ENCODE measurements around the gene NFAT5.
"Not testable (repeated sequence)": the region's sequence is repeated elsewhere in the genome, so short reads cannot be mapped to it uniquely, and the experiment has no call there.

NFAT5 gene

DNA sequence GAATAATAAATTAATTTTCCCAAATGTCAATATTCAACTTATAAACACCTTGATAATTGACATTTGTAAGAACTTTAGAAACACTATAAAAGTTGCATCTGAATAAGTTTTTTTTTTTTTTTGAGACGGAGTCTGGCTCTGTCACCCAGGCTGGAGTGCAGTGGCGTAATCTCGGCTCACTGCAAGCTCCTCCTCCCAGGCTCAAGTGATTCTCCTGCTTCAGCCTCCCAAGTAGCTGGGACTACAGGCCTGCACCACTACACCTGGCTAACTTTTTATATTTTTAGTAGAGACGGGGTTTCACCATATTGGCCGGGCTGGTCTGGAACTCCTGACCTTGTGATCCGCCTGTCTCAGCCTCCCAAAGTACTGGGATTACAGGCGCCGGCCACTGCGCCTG is 13.0 kb downstream of the NFAT5 start:
- H3K4me1 ChIP-seq (ENCODE audit: control insufficient read depth, insufficient read depth, low read length); H3K9me3 ChIP-seq (ENCODE audit: control insufficient read depth, insufficient read depth, low read length); H3K27me3 ChIP-seq (ENCODE audit: control insufficient read depth, insufficient read depth, low read length); H3K9ac ChIP-seq (ENCODE audit: low read depth, low read length); H3K27ac ChIP-seq (ENCODE audit: low read depth, low read length); H3K4me3 ChIP-seq (ENCODE audit: low read depth, low read length); H3K36me3 ChIP-seq (ENCODE audit: control insufficient read depth, insufficient read depth, low read length): not testable (repeated sequence)

DNA sequence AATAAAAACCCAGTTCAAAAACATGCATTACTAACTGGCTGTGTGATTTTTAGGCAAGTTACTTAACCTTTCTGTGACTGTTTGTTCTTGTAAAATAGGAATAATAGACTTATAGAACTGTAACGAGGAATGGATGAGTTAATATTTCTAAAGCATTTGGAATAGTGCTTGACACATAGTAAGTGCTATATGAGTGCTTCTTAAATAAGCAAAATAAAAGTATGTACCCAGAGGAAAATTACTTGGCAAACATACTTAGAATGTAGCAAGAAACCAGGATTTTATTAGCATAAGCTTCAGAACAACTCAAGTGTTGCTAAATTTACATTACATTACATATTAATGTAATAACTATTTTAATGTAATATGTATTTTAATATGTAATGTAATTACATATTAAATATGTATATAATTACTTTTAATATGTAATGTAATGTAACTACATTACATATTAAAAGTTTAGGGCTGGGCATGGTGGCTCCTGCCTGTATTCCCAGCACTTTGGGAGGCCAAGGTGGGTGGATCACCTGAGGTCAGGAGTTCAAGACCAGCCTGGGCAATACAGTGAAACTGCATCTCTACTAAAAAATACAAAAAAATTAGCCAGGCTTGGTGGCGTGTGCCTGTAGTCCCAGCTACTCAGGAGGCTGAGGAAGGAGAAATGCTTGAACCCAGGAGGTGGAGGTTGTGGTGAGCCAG is 14.2 kb downstream of the NFAT5 start:
- H3K9me3 ChIP-seq (ENCODE audit: control insufficient read depth, insufficient read depth, low read length): no peaks in the 10 kb centered on the region

GRCh38 chr16:69581297-69581696 is 15.5 kb downstream of the NFAT5 start:
- H3K27me3 ChIP-seq (ENCODE audit: control insufficient read depth, insufficient read depth, low read length): no peaks in the 10 kb centered on the region
- H3K4me1 ChIP-seq (ENCODE audit: control insufficient read depth, insufficient read depth, low read length): no peaks in the 10 kb centered on the region
- H3K4me3 ChIP-seq (ENCODE audit: low read depth, low read length): no peak overlapping the region
- H3K9me3 ChIP-seq (ENCODE audit: control insufficient read depth, insufficient read depth, low read length): no peaks in the 10 kb centered on the region
- H3K36me3 ChIP-seq (ENCODE audit: control insufficient read depth, insufficient read depth, low read length): peaks cover 6% of the 10 kb centered on the region; the same call in 1 of the 2 replicates
- no peak overlapping the region for H3K9ac ChIP-seq (ENCODE audit: low read depth, low read length)
- no peak overlapping the region for H3K27ac ChIP-seq (ENCODE audit: low read depth, low read length)

More for the DNA sequence above, 14.2 kb downstream of the NFAT5 start:
- no peak overlapping the region for H3K27ac ChIP-seq (ENCODE audit: low read depth, low read length)
- no peaks in the 10 kb centered on the region for H3K4me1 ChIP-seq (ENCODE audit: control insufficient read depth, insufficient read depth, low read length)
- no peak overlapping the region for H3K9ac ChIP-seq (ENCODE audit: low read depth, low read length)
- H3K4me3 ChIP-seq (ENCODE audit: low read depth, low read length): no peak overlapping the region
- peaks cover 4% of the 10 kb centered on the region; the same call in 1 of the 2 replicates for H3K36me3 ChIP-seq (ENCODE audit: control insufficient read depth, insufficient read depth, low read length)
- H3K27me3 ChIP-seq (ENCODE audit: control insufficient read depth, insufficient read depth, low read length): no peaks in the 10 kb centered on the region

- not testable (repeated sequence) for H3K9me3 ChIP-seq (ENCODE audit: control insufficient read depth, insufficient read depth, low read length); H3K4me1 ChIP-seq (ENCODE audit: control insufficient read depth, insufficient read depth, low read length); H3K36me3 ChIP-seq (ENCODE audit: control insufficient read depth, insufficient read depth, low read length); H3K9ac ChIP-seq (ENCODE audit: low read depth, low read length); H3K4me3 ChIP-seq (ENCODE audit: low read depth, low read length); H3K27me3 ChIP-seq (ENCODE audit: control insufficient read depth, insufficient read depth, low read length); H3K27ac ChIP-seq (ENCODE audit: low read depth, low read length)
Measured at GRCh38 chr16:69584493-69584892, 18.7 kb downstream of the NFAT5 start.

GRCh38 chr16:69589434-69590269 is 23.9 kb downstream of the NFAT5 start:
- Histone ChIP-seq H3K4me3 (ENCODE audit: low read depth, low read length) (no peak overlapping the region), H3K9me3 (ENCODE audit: control insufficient read depth, insufficient read depth, low read length) (no peaks in the 10 kb centered on the region), H3K27me3 (ENCODE audit: control insufficient read depth, insufficient read depth, low read length) (no peaks in the 10 kb centered on the region), H3K36me3 (ENCODE audit: control insufficient read depth, insufficient read depth, low read length) (0 out of 2 replicates have a peak, but pooled peaks cover 2% of the 10 kb centered on the region), H3K27ac (ENCODE audit: low read depth, low read length) (no peak overlapping the region), H3K4me1 (ENCODE audit: control insufficient read depth, insufficient read depth, low read length) (no peaks in the 10 kb centered on the region), H3K9ac (ENCODE audit: low read depth, low read length) (no peak overlapping the region)

GRCh38 chr16:69590590-69590989 is 24.8 kb downstream of the NFAT5 start:
- no peaks in the 10 kb centered on the region for H3K4me1 ChIP-seq (ENCODE audit: control insufficient read depth, insufficient read depth, low read length)
- no peaks in the 10 kb centered on the region for H3K9me3 ChIP-seq (ENCODE audit: control insufficient read depth, insufficient read depth, low read length)
- H3K4me3 ChIP-seq (ENCODE audit: low read depth, low read length): no peak overlapping the region
- no peaks in the 10 kb centered on the region for H3K36me3 ChIP-seq (ENCODE audit: control insufficient read depth, insufficient read depth, low read length)
- no peak overlapping the region for H3K27ac ChIP-seq (ENCODE audit: low read depth, low read length)
- H3K27me3 ChIP-seq (ENCODE audit: control insufficient read depth, insufficient read depth, low read length): no peaks in the 10 kb centered on the region
- H3K9ac ChIP-seq (ENCODE audit: low read depth, low read length): no peak overlapping the region

- no peak overlapping the region for H3K27ac ChIP-seq (ENCODE audit: low read depth, low read length)
- no peaks in the 10 kb centered on the region for H3K4me1 ChIP-seq (ENCODE audit: control insufficient read depth, insufficient read depth, low read length)
- no peaks in the 10 kb centered on the region for H3K36me3 ChIP-seq (ENCODE audit: control insufficient read depth, insufficient read depth, low read length)
- H3K27me3 ChIP-seq (ENCODE audit: control insufficient read depth, insufficient read depth, low read length): no peaks in the 10 kb centered on the region
- no peak overlapping the region for H3K9ac ChIP-seq (ENCODE audit: low read depth, low read length)
- no peak overlapping the region for H3K4me3 ChIP-seq (ENCODE audit: low read depth, low read length)
- H3K9me3 ChIP-seq (ENCODE audit: control insufficient read depth, insufficient read depth, low read length): no peaks in the 10 kb centered on the region
Measured at GRCh38 chr16:69593751-69594255, 28.0 kb downstream of the NFAT5 start.

DNA sequence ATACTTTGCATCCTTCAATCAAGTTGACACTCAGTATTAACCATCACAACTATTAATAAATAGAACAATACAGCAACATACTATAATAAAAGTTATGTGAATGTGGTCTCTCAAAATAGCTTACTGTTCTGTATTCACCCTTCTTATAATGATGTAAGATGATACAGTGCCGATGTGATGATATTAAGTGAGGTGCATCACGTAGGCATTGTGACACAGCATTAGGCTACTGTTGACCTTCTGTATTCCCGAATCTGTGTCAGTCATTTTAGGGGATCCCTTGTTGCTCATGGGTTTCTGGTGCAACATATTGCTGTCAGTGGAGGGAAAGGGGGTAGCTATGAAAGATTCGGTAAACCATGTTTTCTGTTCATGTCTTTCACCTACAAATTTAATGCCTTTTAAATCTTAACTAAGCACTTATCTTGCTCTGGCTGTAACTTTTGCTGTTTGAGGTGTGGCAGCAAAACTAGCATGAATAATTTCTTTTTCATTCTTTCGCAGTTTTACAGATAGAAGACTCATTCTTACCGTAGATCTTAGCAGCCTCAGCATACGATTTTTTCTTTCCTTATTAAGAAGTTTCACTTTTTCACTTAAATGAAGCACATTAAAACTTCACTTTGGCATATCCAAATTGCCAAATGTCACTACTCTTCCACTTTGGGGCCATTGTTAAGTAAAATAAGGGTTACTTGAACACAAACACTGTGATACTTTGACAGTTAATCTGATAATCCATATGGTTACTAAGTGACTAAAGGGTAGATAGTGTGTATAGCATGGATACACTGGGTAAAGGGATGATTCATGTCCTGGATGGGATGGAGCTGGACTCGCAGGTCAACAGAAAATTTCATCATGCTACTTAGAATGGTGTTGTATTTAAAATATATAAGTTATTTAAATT is 29.6 kb downstream of the NFAT5 start:
- no peak overlapping the region for H3K27ac ChIP-seq (ENCODE audit: low read depth, low read length)
- H3K4me3 ChIP-seq (ENCODE audit: low read depth, low read length): no peak overlapping the region
- H3K9me3 ChIP-seq (ENCODE audit: control insufficient read depth, insufficient read depth, low read length): no peaks in the 10 kb centered on the region
- no peak overlapping the region for H3K9ac ChIP-seq (ENCODE audit: low read depth, low read length)
- no peaks in the 10 kb centered on the region for H3K36me3 ChIP-seq (ENCODE audit: control insufficient read depth, insufficient read depth, low read length)
- no peaks in the 10 kb centered on the region for H3K27me3 ChIP-seq (ENCODE audit: control insufficient read depth, insufficient read depth, low read length)
- no peaks in the 10 kb centered on the region for H3K4me1 ChIP-seq (ENCODE audit: control insufficient read depth, insufficient read depth, low read length)

DNA sequence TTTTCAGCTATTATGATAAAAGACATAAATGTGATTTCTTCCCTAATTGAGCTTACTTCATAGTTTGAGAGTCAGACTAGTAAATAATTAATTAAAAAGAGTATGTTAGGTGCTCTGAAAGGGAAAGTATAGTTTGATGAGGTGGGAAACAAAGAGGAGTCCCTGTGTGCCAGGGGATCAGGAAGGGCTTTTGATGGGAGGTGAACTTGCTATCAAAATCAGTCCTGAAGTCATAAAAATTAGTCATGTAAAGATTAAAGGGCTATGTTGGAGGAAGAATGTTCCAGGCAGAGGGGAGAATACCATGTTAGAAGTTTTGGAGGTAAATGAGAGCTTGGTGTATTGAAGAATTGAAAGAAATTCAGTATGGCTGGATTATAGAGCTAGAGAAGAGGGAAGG is 31.0 kb downstream of the NFAT5 start:
- H3K27ac ChIP-seq (ENCODE audit: low read depth, low read length): no peak overlapping the region

GRCh38 chr16:69598045-69598444 is 32.3 kb downstream of the NFAT5 start:
- no peak overlapping the region for H3K9ac ChIP-seq (ENCODE audit: low read depth, low read length)
- no peaks in the 10 kb centered on the region for H3K4me1 ChIP-seq (ENCODE audit: control insufficient read depth, insufficient read depth, low read length)
- H3K27ac ChIP-seq (ENCODE audit: low read depth, low read length): no peak overlapping the region
- H3K36me3 ChIP-seq (ENCODE audit: control insufficient read depth, insufficient read depth, low read length): no peaks in the 10 kb centered on the region
- H3K27me3 ChIP-seq (ENCODE audit: control insufficient read depth, insufficient read depth, low read length): no peaks in the 10 kb centered on the region
- H3K9me3 ChIP-seq (ENCODE audit: control insufficient read depth, insufficient read depth, low read length): no peaks in the 10 kb centered on the region
- H3K4me3 ChIP-seq (ENCODE audit: low read depth, low read length): no peak overlapping the region

More for the DNA sequence above, 31.0 kb downstream of the NFAT5 start:
- no peak overlapping the region for H3K9ac ChIP-seq (ENCODE audit: low read depth, low read length)
- H3K27me3 ChIP-seq (ENCODE audit: control insufficient read depth, insufficient read depth, low read length): no peaks in the 10 kb centered on the region
- no peak overlapping the region for H3K4me3 ChIP-seq (ENCODE audit: low read depth, low read length)
- H3K9me3 ChIP-seq (ENCODE audit: control insufficient read depth, insufficient read depth, low read length): no peaks in the 10 kb centered on the region
- H3K4me1 ChIP-seq (ENCODE audit: control insufficient read depth, insufficient read depth, low read length): no peaks in the 10 kb centered on the region
- H3K36me3 ChIP-seq (ENCODE audit: control insufficient read depth, insufficient read depth, low read length): no peaks in the 10 kb centered on the region

All from HUES48 (cell line).